ENCODE measurements around the gene ARHGAP6. TPM values are rescaled to one million over a fixed set of nuclear protein-coding genes. Genes with fewer than 3 reads are reported as not detected.
A peak's percentile ranks its signal among the peaks of the same experiment; 100 is the strongest.

ARHGAP6 gene
- total RNA-seq, 6 experiments from 2014 or later, result 0.51 to 1.0 (median 0.69) TPM

GRCh38 chrX:11414091-11414490 is 251.6 kb downstream of the ARHGAP6 start:
- Mint-ChIP-seq H3K27ac (no peak overlapping the region), H3K4me1 (ENCODE audit: low read depth) (no peaks in the 10 kb centered on the region), H3K9me3 (no peaks in the 10 kb centered on the region), H3K36me3 (ENCODE audit: low read depth) (no peaks in the 10 kb centered on the region), H3K27me3 (ENCODE audit: insufficient read depth) (no peaks in the 10 kb centered on the region), H3K4me3 (no peak overlapping the region)
- DNase-seq, result no peak
- TF ChIP-seq CTCF (IDR thresholded peaks at IDR 0.05), result no peak

GRCh38 chrX:11412715-11413623 is 252.8 kb downstream of the ARHGAP6 start:
- Mint-ChIP-seq H3K27ac (no peak overlapping the region), H3K27me3 (ENCODE audit: insufficient read depth) (no peaks in the 10 kb centered on the region; the same call in 1 of the 2 replicates), H3K4me1 (ENCODE audit: low read depth) (peaks cover 2% of the 10 kb centered on the region; the same call in 1 of the 2 replicates), H3K36me3 (ENCODE audit: low read depth) (no peaks in the 10 kb centered on the region), H3K4me3 (no peak overlapping the region), H3K9me3 (no peaks in the 10 kb centered on the region)
- DNase-seq, result no peak
- TF ChIP-seq CTCF (IDR thresholded peaks at IDR 0.05), result no peak

GRCh38 chrX:11409957-11410356 is 255.8 kb downstream of the ARHGAP6 start:
- H3K27me3 Mint-ChIP-seq (ENCODE audit: insufficient read depth), result no peaks in the 10 kb centered on the region; the same call in 1 of the 2 replicates
- no peaks in the 10 kb centered on the region for H3K36me3 Mint-ChIP-seq (ENCODE audit: low read depth)
- peaks cover 21% of the 10 kb centered on the region for H3K4me1 Mint-ChIP-seq (ENCODE audit: low read depth)
- TF ChIP-seq CTCF (IDR thresholded peaks at IDR 0.05), result no peak
- H3K4me3 Mint-ChIP-seq, result no peak overlapping the region
- DNase-seq, result no peak
- H3K27ac Mint-ChIP-seq, result no peak overlapping the region
- H3K9me3 Mint-ChIP-seq, result no peaks in the 10 kb centered on the region

- Mint-ChIP-seq H3K9me3 (no peaks in the 10 kb centered on the region), H3K27ac (no peak overlapping the region), H3K36me3 (ENCODE audit: low read depth) (no peaks in the 10 kb centered on the region), H3K27me3 (ENCODE audit: insufficient read depth) (no peaks in the 10 kb centered on the region; the same call in 1 of the 2 replicates), H3K4me3 (no peak overlapping the region), H3K4me1 (ENCODE audit: low read depth) (peaks cover 21% of the 10 kb centered on the region)
- TF ChIP-seq CTCF (IDR thresholded peaks at IDR 0.05), result no peak
- no peak for DNase-seq
Measured at GRCh38 chrX:11408783-11409182, 256.9 kb downstream of the ARHGAP6 start.

- H3K27me3 Mint-ChIP-seq (ENCODE audit: insufficient read depth), result no peaks in the 10 kb centered on the region; the same call in 1 of the 2 replicates
- H3K27ac Mint-ChIP-seq, result peak overlapping the region; percentile 58
- H3K4me1 Mint-ChIP-seq (ENCODE audit: low read depth), result peaks cover 21% of the 10 kb centered on the region
- TF ChIP-seq CTCF (IDR thresholded peaks at IDR 0.05), result no peak
- no peaks in the 10 kb centered on the region for H3K36me3 Mint-ChIP-seq (ENCODE audit: low read depth)
- DNase-seq, result no peak
- no peak overlapping the region for H3K4me3 Mint-ChIP-seq
- H3K9me3 Mint-ChIP-seq, result no peaks in the 10 kb centered on the region
Measured at GRCh38 chrX:11408109-11408405, 257.7 kb downstream of the ARHGAP6 start.

All from HFFc6 (cell line).